Kidney (tissue), 14 donors: ENCODE measurements around the gene FAM89A. TPM values are rescaled to one million over a fixed set of nuclear protein-coding genes. Genes with fewer than 3 reads are reported as not detected.

Experiments used
- DNase-seq, 5 donors: peaks; one replicate each; pipeline ENCODE4 v3.0.0-alpha.2; 2013 to 2020
- FAIRE-seq: peaks from 2 replicates; lab custom pipeline; 2012; peaks lifted over from hg19 to GRCh38; lab: Jason Lieb, UNC
- H3K27ac ChIP-seq, 2 donors: one replicate each; pipeline ENCODE4 v1.7.0; 2013; ENCODE audit warnings: low read depth in 2 of 2, low read length in 2 of 2, inconsistent platforms in 1 of 2
- H3K27me3 ChIP-seq: one replicate; pipeline ENCODE4 v1.7.1; 2013; ENCODE audit warnings: low read length, inconsistent platforms; ENCODE audit not compliant: control insufficient read depth, insufficient read depth
- H3K36me3 ChIP-seq, 3 donors: one replicate each; pipeline versions ENCODE4 v1.7.0 to v1.7.1; 2013; ENCODE audit warnings: low read length in 3 of 3, control low read depth in 1 of 3, inconsistent platforms in 1 of 3; ENCODE audit not compliant: insufficient read depth in 3 of 3, control insufficient read depth in 2 of 3
- H3K4me1 ChIP-seq, 3 donors: one replicate each; pipeline versions ENCODE4 v1.7.0 to v1.7.1; 2013; ENCODE audit warnings: low read length in 3 of 3, inconsistent platforms in 1 of 3, low read depth in 1 of 3; ENCODE audit not compliant: control insufficient read depth in 2 of 3, insufficient read depth in 2 of 3
- H3K4me3 ChIP-seq, 3 donors: one replicate each; pipeline versions ENCODE4 v1.7.0 to v1.8.1; 2013; ENCODE audit warnings: low read length in 3 of 3, control low read depth in 1 of 3, inconsistent platforms in 1 of 3
- H3K9ac ChIP-seq, 3 donors: one replicate each; pipeline versions ENCODE4 v1.7.0 to v1.7.1; 2013; ENCODE audit warnings: low read length in 3 of 3, control low read depth in 1 of 3, inconsistent platforms in 1 of 3
- H3K9me3 ChIP-seq, 3 donors: one replicate each; pipeline versions ENCODE4 v1.7.0 to v1.7.1; 2013; ENCODE audit warnings: low read length in 3 of 3, control low read depth in 1 of 3, inconsistent platforms in 1 of 3; ENCODE audit not compliant: control insufficient read depth in 2 of 3, insufficient read depth in 1 of 3
- CTCF ChIP-seq: IDR thresholded peaks from 3 replicates; pipeline ENCODE4 v1.5.1; 2012; ENCODE audit warnings: mild to moderate bottlenecking, moderate library complexity, borderline replicate concordance; ENCODE audit not compliant: insufficient read depth; ENCODE audit errors: extremely low read depth
- intact Hi-C: fragments of 100-400 bp; cut with DNase I; formaldehyde crosslinking; loops from one replicate; pipeline ENCODE4 v1.11.1; 2022
- polyA plus RNA-seq: library from polyadenylated mRNA; stranded (reverse); fragments of 350-450 nt; fragmentation: Illumina TruSeq; extraction: RNeasy Lipid Tissue Mini Kit (QIAGEN cat#74804); gene quantifications from one replicate; pipeline ENCODE4 v1.2.3, GENCODE V29; 2014; ENCODE audit warnings: low read depth, low replicate concordance; ENCODE audit not compliant: insufficient read depth
- total RNA-seq: library from RNA; stranded (reverse); fragmentation: NEBNext Ultra II Directional; extraction: Animal tissue kit (Norgen Biotek cat#: 25700); gene quantifications from one replicate; pipeline ENCODE4 v1.2.1, GENCODE V29; 2021
- donor health status: control.
- donor health status: control.
- donor health status: control.
- donor health status: control.
- donor health status: control.
- donor health status: DM: yes; HTN: yes; CAD: no.
- donor health status: Normal renal cell carcinoma (clear cell type).

Gene FAM89A
- total and polyA plus RNA-seq, 2 donors from 2014 or later, result 14.9 to 19.9 TPM

- Histone ChIP-seq H3K4me3 (no peak overlapping the region), H3K4me1 (no peaks in the 10 kb centered on the region), H3K9me3 (peaks cover 0 to 17% (median 9%) of the 10 kb centered on the region in 3 donors), H3K9ac (no peak overlapping the region), H3K27me3 (no peaks in the 10 kb centered on the region), H3K27ac (no peak overlapping the region), H3K36me3 (peaks cover 16 to 32% (median 27%) of the 10 kb centered on the region in 3 donors)
- FAIRE-seq (no peak), DNase-seq (no peak)
- intact Hi-C loops, result no loop called here
- no peak for TF ChIP-seq CTCF
Measured at GRCh38 chr1:231001892-231002291, 38.2 kb downstream of the FAM89A start.

GRCh38 chr1:231000639-231001038 lies 39.4 kb downstream of the FAM89A start:
- H3K27me3 ChIP-seq, result no peaks in the 10 kb centered on the region
- peaks cover 16 to 38% (median 29%) of the 10 kb centered on the region in 3 donors for H3K36me3 ChIP-seq
- no peak overlapping the region for H3K4me3 ChIP-seq
- intact Hi-C loops, result no loop called here
- H3K27ac ChIP-seq, result no peak overlapping the region
- H3K9ac ChIP-seq, result no peak overlapping the region
- peaks cover 0 to 13% (median 6%) of the 10 kb centered on the region in 3 donors for H3K9me3 ChIP-seq
- FAIRE-seq, result no peak
- DNase-seq, result no peak
- TF ChIP-seq CTCF, result no peak
- no peaks in the 10 kb centered on the region for H3K4me1 ChIP-seq

- TF ChIP-seq CTCF, result no peak
- intact Hi-C loops, result no loop called here
- H3K36me3 ChIP-seq, result peaks cover 16 to 38% (median 29%) of the 10 kb centered on the region in 3 donors
Measured at GRCh38 chr1:231000201-231000600, 39.9 kb downstream of the FAM89A start.

GRCh38 chr1:230994860-230995259 lies 45.2 kb downstream of the FAM89A start:
- no peak for DNase-seq
- H3K27me3 ChIP-seq, result no peaks in the 10 kb centered on the region
- no peak overlapping the region for H3K9ac ChIP-seq
- no peaks in the 10 kb centered on the region for H3K9me3 ChIP-seq
- peaks cover 12 to 35% (median 32%) of the 10 kb centered on the region in 3 donors for H3K36me3 ChIP-seq
- no peaks in the 10 kb centered on the region for H3K4me1 ChIP-seq
- H3K4me3 ChIP-seq, result no peak overlapping the region
- no peak for TF ChIP-seq CTCF
- FAIRE-seq, result no peak
- no peak overlapping the region for H3K27ac ChIP-seq
- intact Hi-C loops, result no loop called here

More at GRCh38 chr1:231000201-231000600, 39.9 kb downstream of the FAM89A start:
- no peak overlapping the region for H3K9ac ChIP-seq
- no peak overlapping the region for H3K27ac ChIP-seq
- DNase-seq (no peak), FAIRE-seq (no peak)
- H3K27me3 ChIP-seq, result no peaks in the 10 kb centered on the region
- peaks cover 0 to 13% (median 6%) of the 10 kb centered on the region in 3 donors for H3K9me3 ChIP-seq
- no peak overlapping the region for H3K4me3 ChIP-seq
- no peaks in the 10 kb centered on the region for H3K4me1 ChIP-seq
